Measurements from ENCODE around the gene ROBO1. TPM values are rescaled to one million over a fixed set of nuclear protein-coding genes. Genes with fewer than 3 reads are reported as not detected.

The ROBO1 gene
- total RNA-seq, 1 experiment from 2014 or later: 0.25 TPM

DNA sequence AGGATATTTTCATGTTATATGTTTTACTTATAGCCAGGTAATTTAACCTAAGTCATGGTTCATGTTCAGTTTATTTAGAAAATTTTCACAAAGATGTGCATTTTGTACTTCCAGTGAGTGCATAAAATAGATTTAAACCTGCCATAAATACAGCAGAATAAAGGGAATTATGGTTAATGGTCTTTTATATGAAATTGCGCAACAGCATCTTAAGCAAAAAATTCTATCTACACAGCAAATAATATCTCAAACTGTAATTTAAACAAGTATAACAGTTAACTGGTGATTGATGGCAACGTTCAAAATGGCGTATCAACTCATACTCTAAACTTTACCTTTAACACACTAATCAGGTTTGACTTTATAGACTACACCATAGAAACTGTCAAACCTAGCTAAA is 97.6 kb downstream of the ROBO1 start:
- no peak for DNase-seq (ENCODE audit: low spot score)

DNA sequence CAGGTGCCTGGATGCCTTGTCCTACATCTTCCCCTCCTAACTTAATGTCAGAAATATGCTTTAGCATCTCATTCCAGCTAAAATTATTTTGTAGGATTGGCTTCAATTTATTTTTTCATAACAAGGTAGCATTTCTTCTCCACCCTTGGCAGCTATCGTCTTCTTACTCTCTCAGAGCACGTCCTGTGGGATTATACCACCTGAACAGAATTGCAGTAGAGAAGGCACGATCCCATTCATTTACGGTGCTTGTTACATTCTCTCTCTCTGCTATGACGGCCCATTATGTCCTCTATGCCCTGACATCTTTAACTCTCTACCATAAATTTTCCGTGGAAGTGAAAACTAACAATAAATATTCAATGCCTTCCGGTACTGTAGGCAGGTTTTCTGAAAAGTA is 103.3 kb downstream of the ROBO1 start:
- no peak for DNase-seq (ENCODE audit: low spot score)

DNA sequence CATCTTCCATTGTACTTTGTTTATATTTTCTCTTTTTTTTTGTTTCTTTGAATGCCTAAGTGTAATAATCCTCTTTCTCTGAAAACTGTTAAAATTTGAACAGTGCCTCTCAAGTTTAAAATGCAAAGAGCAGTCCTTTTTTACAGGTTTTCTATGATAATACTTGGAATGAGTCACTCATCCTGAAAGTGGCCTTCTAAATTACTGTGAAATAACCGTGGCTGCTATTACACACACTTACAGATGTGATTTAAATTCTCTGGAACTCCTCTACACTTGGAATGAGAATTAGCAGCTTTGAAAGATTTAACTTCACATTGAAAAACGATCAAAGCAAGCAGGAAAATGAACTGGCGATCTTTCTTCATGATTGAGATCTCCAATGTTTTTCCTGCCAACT is 105.9 kb downstream of the ROBO1 start:
- DNase-seq (ENCODE audit: low spot score): no peak

DNA sequence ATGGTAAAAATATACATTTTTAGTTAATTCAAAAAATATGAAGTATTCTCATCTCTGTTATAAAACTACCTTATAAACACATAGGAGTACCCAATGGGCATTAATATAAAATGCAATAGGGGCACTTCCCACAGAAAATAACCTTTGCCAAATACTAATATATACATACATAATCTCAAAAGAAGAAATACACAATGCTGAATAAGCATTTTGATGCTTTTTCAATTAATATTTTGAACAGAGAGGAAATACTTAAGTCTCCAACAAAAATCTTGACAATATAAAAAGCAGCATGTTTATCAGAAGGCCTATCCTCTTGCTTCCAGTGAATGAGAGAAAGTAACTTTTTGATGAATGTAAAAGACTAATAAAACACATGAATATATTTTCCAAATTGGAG is 110.7 kb downstream of the ROBO1 start:
- no peak for DNase-seq (ENCODE audit: low spot score)

DNA sequence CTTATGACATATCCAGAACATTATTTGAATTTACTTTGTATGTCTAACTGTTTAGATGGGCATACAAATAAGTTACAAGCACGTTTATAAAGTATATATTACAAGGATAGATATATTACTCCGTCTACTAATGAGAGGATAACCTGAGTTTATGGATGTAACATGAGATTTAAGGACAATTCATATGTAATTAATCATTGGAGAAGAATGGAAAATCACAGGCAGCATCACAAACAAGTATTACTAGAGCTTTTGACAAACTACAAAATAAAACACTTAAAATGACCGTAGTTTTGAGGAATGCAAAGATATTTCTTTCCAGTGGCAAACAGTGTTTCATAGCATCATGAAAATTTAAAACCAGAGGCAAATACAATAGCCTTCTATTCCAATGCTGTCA is 113.8 kb downstream of the ROBO1 start:
- no peak for DNase-seq (ENCODE audit: low spot score)

DNA sequence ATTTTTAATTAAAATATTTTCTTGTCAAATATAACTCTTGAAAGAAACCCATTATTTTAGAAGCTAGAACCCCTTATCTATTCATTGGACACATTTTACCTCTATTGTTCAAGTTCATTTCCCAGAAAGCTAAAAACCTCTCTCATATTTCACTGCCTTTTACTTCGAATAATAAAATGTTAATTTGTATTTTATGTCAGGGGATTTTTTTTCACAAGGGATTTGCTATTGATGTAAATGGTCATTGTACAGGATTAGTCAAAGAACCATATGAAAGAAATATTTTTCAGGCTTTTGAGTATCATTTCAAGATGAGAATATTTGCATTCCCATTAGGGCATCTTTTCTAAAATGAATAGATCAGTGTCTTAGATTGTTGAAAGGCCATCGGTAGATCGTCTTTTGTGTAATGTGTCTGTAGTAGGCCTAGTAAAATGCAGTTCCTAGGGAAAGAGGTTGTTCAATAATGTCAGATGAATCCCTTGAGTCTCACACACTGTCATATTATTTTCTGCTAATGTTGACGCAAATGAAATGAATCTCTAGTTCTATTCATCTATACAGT is 114.5 kb downstream of the ROBO1 start:
- no peak for DNase-seq (ENCODE audit: low spot score)

DNA sequence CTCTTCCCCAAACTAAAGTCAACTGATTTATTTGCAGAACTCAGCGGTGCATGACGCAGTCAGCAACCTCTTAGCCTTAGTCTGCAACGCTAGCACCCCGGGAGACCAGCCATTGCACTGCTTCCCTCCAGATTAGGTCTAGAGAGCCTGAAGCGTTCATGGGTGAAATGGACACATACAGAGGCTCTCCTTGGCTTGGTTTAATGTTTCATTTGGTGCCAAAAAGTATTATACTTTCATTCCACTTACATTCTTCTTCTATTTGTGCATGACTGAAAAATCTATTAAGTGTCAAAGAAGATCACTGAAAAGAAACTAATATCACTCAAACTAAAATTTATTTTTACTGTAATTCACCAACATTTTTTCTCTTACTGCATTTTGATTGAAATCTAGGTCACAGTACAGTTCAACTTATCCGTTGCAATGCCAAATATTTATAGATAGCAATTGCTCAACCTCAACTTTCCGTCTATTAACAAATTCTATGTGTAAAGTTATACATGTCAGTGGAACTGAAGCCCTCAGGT is 116.2 kb downstream of the ROBO1 start:
- DNase-seq (ENCODE audit: low spot score): no peak

DNA sequence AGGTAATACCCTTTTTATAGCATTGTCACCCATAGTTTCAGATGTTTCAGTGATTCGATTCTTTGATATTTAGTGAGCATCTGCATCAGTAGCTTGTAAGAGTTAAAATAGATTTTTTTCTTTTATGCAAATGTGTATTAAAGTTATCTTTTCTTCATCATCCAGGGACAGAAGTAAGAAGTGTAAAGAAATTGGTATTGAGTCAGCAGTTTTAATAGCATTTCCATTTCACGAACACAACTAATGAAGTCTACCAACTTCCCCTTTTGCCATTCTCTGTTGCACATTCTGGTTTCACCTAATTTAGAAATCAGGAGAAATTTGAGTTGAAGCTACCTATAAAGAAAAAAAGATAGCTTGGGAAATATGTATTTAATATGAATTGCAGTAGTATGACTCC is 127.9 kb downstream of the ROBO1 start:
- no peak for DNase-seq (ENCODE audit: low spot score)

DNA sequence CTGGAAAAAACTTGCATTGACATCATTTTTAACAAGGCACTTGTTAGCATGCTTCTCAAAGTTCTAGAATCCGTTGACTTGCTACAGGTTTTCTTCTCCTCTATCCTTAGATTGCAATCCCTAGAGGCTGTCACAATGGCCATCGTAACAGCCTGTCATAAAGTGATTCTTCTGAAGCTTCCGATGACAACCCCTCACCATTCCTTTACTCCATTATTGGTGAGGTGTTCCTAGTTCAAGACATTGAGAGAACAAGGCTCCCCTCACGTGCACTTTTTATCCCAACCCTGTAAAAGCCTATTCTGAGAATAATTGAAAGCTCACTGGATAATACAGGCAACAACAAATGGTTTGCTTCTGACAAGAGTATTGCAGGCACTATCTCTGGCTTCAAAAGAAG is 131.4 kb downstream of the ROBO1 start:
- DNase-seq (ENCODE audit: low spot score): no peak

DNA sequence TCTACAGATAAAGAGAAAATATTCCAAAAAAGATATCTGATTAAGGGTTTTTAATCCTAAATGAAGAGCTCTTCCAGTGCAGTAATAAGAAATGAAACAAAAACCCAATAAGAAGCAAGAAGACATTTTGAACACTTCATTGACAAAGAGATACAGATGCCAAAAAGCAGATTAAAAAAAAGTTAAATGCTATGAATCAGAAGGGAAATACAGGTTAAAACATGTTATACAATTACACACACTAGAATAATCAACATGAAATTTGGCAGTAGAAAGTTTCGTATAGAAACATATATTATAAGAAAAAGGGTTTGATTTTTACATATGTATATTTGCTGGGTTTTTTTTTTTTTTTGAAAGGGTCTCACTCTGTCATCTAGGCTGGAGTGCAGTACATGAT is 135.0 kb downstream of the ROBO1 start:
- no peak for DNase-seq (ENCODE audit: low spot score)

DNA sequence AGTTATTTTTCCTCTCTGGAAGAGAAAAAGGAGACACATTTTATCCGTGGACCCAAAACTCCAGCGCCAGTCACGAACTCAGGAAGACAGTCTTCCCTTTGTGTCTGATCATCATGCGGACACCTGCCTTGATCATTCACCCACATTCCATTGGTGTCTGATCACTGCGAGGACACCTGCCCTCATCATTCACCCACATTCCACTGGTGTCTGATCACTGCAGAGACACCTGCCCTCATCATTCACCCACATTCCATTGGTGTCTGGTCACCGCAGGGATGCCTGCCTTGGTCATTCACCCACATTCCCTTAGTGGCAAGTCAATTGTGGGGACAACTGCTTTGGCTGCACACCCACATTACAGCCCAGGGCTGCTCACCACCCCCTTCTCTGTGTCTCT is 148.9 kb downstream of the ROBO1 start:
- DNase-seq (ENCODE audit: low spot score): no peak

DNA sequence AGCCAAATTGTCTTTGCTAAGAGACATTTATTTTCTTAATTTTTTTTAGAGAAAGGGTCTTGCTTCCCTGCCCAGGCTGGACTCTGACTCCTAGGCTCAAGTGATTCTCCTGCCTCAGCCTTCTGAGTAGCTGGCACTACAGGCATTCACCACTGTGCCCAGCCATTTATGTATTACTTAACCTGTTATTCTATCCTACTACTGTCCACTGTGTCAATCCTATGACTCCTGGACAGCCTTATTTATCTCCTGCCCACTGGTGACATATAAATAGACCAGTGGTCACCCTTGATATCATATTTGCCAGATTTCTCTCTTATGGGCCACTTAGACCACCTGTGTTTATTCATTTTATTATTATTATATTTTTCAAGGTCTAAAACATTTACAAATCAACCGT is 161.4 kb downstream of the ROBO1 start:
- DNase-seq (ENCODE audit: low spot score): no peak

DNA sequence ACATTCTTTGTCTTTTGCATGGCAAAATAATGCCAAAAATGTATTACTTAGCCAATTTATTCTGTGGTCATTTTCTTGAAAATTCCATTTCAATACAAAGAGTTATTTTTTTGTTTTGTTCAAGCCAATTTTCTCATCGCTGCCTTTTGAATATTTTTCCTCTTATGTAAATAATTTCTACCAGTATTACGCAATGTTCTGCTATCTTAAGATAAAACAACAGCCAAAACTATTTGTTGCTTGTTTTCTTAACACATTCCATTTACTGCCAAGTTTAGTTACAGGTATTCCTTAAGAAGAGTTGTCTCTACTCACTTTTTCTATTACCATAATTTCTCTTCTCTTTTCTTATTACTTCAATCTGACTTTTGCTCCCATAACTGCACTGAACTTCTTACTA is 163.1 kb downstream of the ROBO1 start:
- DNase-seq (ENCODE audit: low spot score): no peak

DNA sequence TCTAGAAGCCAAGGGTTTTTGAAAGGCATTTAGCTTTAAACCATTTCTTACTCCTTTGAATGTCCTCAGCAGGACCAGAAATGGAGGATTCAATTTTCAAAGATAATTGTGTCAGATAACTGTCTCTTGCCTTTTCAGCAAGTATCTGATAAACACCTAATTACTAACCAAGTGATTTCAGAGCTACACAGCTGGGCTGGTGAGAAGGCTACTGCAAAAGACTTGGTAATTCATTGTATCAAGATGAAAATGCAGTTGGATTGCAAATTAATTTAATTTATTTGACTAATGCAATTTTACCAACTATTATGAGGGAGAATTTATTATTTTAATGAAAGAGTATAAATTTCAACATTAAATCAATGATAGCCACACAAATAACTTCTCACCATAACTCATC is 165.4 kb downstream of the ROBO1 start:
- DNase-seq (ENCODE audit: low spot score): no peak

DNA sequence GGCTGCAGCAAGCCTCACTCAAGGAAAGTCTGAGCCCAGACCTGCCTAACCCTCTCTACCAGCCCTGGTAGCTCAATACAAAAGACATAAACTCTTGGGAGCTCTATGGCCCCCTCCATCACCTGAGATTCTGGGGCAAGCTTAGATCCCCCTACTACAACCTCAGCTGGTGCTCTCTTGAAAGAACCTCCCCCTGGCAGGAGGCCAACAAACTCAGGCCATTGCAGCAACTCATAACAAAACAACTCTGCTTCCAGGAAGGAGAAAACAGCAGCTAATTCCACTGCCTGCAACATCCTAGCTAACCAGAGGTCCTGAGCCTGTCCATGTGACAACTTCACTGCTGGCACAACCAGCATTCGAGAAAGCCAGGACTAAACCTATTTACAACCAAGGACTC is 169.2 kb downstream of the ROBO1 start:
- no peak for DNase-seq (ENCODE audit: low spot score)

DNA sequence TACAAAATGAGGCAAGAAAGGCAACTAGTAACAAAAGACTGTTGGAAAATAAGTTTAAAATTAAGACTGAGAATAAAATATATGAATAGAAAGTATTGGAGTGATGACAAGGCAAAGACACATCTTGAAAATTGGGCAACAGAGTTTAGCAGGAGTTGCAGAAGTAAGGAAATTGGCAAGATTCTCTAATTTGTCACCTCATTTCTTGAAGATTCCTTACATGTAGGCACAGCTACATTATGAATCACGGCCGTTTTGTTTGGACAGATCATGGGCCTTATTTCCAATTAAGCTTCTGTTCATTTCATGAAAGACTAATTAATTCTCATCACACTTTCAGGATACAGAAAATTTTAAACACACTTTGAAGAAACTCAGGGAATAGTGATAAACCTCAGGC is 170.1 kb downstream of the ROBO1 start:
- DNase-seq (ENCODE audit: low spot score): no peak

DNA sequence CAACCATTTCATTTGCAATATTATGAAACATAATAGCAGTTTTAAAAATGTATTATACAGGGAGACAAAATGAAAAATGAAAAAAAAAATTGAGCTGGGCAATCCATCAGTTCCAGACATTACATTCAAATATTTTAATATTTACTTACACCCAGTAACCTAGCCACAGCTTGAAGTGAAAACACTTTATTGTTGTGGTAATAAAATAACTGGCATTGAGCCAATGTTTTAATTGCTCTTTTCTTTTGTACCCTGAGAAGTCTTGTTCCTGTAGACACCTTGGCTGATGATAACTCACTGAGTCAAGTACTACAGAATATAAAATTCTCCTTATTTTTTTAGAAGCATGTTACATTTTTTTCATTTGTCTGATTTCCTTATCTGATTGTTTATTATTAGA is 180.6 kb downstream of the ROBO1 start:
- DNase-seq (ENCODE audit: low spot score): no peak

DNA sequence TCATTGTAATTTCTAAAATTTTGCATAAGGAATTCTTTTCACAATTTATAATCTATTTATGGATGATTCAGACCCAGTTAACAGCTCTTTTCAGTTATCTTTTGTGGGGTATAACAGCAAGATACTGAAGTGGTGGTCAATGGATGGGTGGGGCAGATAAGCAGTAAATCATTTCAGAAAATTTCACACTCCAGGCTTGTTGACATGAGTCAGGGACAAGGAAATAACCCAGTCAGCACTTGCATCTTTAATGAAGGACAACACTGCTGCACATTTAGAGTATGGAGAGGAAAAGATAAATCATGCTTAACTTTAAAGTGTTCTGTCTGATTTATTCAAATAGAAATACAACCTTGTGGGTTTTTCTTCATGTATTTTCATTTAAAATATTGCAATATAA is 181.6 kb downstream of the ROBO1 start:
- DNase-seq (ENCODE audit: low spot score): no peak

DNA sequence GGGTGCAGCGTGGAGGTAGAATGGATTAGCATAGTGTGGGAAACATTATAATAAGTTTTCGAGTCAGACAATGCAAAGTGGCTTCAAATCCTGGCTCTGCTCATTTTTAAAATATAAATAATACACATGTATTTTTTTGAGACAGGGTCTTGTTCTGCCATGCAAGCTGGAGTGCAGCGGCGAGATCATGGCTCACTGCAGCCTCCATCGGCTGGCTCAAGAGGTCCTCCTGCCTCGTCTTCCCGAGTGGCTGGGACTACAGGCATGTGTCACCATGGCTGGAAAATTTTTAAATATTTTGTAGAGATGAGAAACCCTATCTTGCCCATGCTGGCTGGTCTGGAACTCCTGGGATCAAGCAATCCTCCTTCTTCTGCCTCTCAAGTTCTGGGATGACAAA is 194.9 kb downstream of the ROBO1 start:
- DNase-seq (ENCODE audit: low spot score): no peak

DNA sequence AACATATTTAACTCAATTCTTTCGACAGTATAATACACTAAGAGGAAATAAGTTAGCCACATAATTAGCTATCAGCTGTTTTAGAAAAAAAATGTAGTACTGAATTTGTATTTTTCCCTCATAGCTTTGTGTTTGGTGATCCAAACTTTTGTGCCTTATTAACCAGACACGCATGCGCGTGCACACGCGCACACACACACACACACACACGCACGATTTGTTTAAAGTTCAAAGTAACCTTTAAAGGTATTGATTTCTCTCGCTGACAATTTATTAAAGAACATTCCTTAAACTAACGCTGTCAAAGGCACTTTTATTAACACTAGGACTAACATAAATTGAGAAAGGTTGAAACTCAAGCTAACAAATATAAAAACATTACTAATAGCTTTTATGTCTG is 198.9 kb downstream of the ROBO1 start:
- DNase-seq (ENCODE audit: low spot score): no peak

DNA sequence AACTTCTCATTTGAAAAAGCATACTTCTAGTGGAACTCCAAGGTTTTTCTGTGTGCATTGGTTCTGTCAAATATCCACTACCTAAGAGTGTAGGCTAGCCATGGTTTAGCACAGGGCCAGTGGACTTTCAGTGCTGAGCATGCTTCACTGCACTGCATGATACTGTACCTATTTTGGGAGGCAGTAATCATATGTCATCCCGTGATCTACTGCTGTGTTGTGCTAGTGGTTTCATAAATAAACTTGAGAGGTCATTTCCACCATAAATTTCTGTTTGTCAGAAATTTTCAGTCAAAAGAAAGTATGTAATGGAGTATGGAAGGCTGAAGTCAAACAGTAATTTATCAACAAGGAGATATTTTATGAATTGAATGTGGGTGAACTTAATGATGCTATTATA is 203.6 kb downstream of the ROBO1 start:
- DNase-seq (ENCODE audit: low spot score): no peak

DNA sequence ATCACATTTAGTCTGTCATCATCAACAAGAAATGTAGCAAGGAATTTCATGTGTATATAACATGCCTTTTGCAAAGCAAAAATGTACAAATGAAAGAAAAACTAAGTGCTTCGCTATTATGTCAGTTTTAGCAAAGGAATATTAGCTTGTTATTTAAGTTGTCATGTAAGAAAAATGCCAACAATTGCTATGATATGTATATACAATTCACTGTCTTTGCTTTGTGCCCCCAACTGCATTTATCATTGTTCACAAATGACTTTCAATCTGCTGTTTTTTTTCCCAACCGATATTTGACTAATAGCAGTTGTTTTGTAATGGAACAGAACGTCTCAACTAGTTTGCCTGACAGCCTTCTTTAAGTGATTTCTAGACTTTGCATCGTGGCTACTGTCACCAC is 207.1 kb downstream of the ROBO1 start:
- no peak for DNase-seq (ENCODE audit: low spot score)

DNA sequence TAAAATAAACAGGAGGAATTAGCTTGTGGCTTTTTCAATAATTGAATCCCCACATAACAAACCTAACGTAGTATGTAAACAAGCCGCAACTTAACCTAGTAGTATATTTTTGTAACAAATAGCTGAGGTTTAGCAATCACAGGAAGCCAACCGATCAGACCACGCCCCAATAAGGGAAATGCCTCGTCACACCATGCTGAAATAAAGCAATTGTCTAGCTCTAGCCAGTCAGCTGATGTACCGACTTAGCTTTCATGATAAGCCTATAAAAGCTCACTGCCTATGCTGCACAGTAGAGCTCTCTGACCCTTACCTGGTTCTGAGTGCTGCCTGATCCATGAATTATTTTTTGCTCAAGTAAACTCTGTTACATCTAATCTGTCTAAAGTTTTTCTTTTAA is 208.9 kb downstream of the ROBO1 start:
- no peak for DNase-seq (ENCODE audit: low spot score)

DNA sequence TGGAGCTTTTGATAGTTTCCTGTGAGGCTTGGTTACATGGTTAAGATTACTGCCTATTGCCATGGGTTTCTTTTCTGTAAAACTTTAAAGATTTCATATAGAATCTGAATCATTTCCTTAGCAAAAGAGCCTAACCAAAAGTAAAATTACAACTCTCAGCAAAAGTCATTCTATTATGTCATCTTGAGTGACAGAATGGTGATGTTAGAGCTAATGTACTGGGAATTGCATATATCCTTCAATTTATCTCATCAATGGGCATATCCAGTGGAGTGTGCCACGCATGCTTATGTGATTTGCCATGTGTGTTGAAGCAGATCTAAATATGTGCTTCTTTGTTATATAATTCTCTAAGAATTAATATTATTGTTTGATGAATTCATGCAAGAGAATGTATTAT is 212.1 kb downstream of the ROBO1 start:
- no peak for DNase-seq (ENCODE audit: low spot score)
